Esophagus squamous epithelium (tissue), 4 donors: ENCODE results near the gene AGBL1.

Source experiments
- CTCF ChIP-seq, 6 experiments: fragments of 450-650 bp in 4 of 6; fragments of 200-600 bp in 2 of 6; sonication (generic) in 2 of 6; IDR thresholded peaks; one replicate each; pipeline ENCODE4 v1.5.1; 2016 to 2019; ENCODE audit warnings: antibody characterized with exemption in 6 of 6, mild to moderate bottlenecking in 4 of 6, moderate library complexity in 4 of 6
- POLR2A ChIP-seq, 4 donors: fragments of 450-650 bp; IDR thresholded peaks; one replicate each; pipeline ENCODE4 v1.6.1; 2017; ENCODE audit warnings: antibody characterized with exemption in 4 of 4, mild to moderate bottlenecking in 4 of 4, moderate library complexity in 3 of 4

DNA sequence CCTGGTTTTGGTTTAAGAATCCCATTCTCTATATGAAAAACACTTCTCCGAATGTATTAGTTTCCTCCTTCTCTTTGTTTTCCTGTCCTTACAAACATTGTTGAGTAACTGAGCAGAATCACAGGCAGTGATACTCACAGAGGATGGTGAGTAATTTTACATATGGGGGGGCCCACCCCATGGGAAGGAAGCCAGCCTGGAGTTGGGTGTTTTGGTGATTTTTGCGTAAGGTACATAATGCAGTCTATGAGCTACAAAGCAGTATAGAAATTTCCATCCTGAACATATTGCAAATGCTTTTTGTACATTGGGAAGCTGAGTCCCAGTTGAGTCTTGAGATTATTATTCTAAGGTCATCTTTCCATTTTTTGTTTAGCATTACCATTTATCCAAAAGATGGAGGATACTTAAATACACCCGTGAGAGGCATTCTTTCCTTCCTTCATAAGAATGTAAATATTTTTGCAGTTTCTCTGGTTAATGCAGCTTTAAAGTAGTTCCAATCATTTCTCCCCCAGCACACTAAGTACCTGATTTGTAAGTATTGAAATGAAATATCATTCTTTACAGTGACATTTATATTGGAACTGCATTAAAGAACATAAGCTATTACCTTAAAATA is 476.8 kb downstream of the AGBL1 start:
- no peak for TF ChIP-seq POLR2A (IDR thresholded peaks at IDR 0.05)
- no peak for TF ChIP-seq CTCF (IDR thresholded peaks at IDR 0.05)
